Umbilical cord (tissue), 2 donors: ENCODE data around the gene TARS1. TPM values are rescaled to one million over a fixed set of nuclear protein-coding genes. Genes with fewer than 3 reads are reported as not detected.
"Not testable (repeated sequence)": the region's sequence is repeated elsewhere in the genome, so short reads cannot be mapped to it uniquely, and the experiment has no call there.

Experiments used
- DNase-seq: peaks from one replicate; pipeline ENCODE4 v3.0.0-alpha.2; 2015; ENCODE audit warnings: low spot score
- total RNA-seq: library from RNA; depleted of rRNA; stranded (reverse); fragments of >200 nt; gene quantifications from one replicate; pipeline ENCODE4 v1.2.3, GENCODE V29; 2014; ENCODE audit warnings: low replicate concordance; ENCODE audit not compliant: insufficient read depth

The TARS1 gene
- total RNA-seq, 1 donor from 2014 or later: 132 TPM

GRCh38 chr5:33488558-33489355, 48.0 kb downstream of the TARS1 start:
- DNase-seq: no peak

DNA sequence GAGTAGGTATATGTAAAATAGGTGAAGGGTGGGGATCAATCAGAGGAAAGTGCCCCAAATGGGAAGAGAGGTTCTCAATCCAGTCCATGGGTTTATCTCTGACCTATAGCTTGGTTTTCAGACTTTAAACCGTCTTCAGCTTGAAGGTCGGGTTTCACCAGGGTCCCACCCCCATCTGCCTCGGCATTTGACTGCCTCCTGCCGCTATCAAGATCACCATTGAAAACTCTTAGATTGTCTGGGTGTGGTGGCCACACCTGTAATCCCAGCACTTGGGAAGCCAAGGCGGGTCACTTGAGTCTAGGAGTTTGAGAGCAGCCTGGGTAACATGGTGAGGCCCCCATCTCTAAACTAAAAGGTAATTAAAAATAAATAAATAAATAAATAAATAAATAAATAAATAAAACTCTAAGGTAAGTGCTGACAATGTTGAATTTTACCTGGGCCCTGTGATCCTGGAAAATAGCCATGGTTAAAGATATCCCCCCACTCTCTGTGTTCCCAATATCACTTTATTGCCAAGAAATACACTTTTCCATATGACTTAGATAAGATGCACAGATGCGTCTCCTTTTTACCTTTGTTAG, 48.8 kb downstream of the TARS1 start:
- no peak for DNase-seq

GRCh38 chr5:33490071-33490665, 49.4 kb downstream of the TARS1 start:
- DNase-seq: no peak

- peak; percentile 19 for DNase-seq
Measured at GRCh38 chr5:33491941-33492340, 51.2 kb downstream of the TARS1 start.

- no peak for DNase-seq
Measured at GRCh38 chr5:33494466-33494865, 53.7 kb downstream of the TARS1 start.

- DNase-seq: no peak
Measured at GRCh38 chr5:33501260-33501659, 60.5 kb downstream of the TARS1 start.

DNA sequence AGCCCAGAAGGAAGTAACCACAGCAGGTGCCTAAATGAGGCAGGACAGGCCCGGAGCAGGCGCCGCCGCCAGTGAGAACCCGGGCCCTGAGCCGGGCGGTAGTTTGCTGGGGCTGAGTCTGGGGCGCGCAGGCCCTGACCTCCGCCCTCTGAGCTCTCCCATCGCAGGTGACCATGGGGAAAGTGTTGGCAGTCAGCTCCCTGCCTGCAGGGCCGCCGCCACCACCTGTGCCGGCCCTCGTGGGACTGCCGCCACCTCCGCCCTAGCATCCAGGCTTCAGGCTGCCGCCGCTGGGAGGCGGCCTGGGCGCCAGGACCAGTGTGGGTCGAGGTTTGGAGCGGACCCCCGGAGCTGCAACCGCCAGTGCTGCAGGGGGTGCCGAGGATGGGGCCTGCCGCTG, 61.1 kb downstream of the TARS1 start:
- no peak for DNase-seq

DNA sequence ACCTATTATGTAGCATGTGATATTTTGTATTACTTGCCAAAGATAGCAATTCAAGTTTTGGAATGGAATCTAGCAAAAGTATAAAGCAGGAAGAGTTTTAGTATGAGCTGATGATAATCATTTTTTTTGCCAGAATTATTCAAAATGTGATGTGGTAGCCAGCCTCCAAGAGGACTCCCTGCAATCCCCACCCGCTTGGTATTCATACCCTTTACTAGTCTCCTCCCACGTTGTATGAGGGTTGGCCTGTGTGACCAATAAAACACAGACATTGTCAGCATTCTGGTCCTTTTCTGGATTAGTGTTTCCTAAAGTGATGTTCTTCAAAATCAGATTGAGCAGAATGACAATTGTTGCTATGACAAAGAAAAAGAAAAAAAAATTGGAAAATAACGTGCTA, 63.8 kb downstream of the TARS1 start:
- DNase-seq: no peak

- DNase-seq: no peak
Measured at GRCh38 chr5:33507426-33507825, 66.7 kb downstream of the TARS1 start.

DNA sequence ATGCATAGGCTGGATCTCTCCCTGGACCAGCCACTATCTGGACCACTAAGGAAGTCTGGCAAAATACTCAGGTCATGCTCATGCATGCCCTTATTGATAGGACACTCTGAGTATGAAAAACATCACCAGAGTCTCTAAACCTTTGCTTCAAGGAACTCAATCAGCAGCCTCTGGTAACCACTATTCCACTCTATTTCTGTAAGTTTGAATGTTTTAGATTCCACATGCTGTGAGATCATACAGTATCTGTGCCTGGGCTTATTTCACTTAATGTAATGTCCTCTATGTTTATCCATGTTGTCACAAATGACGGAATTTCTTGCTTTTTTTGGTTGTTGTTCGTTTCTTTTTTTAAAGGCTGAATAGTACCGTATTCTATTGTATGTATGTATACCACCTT, 68.3 kb downstream of the TARS1 start:
- DNase-seq: peak; percentile 32

- DNase-seq: no peak
Measured at GRCh38 chr5:33513462-33514185, 72.9 kb downstream of the TARS1 start.

- DNase-seq: not testable (repeated sequence)
Measured at GRCh38 chr5:33515366-33515765, 74.6 kb downstream of the TARS1 start.

DNA sequence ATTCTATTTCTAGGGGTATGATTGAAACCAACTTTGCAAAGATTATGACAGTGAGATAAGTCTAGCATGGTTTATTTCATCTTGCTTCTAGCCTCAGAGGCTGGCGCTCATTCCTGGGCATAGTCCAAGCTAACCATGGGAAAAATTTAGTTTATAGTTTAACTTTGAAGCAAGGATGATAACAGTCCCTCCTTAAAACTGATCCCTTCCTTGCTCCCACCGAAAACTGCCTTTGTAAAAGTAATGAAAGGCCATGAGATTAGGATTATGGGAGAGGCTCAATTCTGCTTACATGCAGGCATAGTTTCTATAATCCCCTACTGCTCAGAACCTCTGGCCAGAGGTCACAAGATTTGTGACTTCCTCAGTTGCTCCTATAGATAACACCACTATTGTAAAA, 75.7 kb downstream of the TARS1 start:
- DNase-seq: peak; percentile 94
